GM19099 (cell line): ENCODE measurements around the gene PANX1.

ENCODE experiments used
- POLR2A ChIP-seq: IDR thresholded peaks from 3 replicates; pipeline ENCODE4 v1.6.1; 2011; ENCODE audit warnings: low read depth; ENCODE audit not compliant: insufficient read length; ENCODE audit errors: extremely low read depth

The PANX1 gene

DNA sequence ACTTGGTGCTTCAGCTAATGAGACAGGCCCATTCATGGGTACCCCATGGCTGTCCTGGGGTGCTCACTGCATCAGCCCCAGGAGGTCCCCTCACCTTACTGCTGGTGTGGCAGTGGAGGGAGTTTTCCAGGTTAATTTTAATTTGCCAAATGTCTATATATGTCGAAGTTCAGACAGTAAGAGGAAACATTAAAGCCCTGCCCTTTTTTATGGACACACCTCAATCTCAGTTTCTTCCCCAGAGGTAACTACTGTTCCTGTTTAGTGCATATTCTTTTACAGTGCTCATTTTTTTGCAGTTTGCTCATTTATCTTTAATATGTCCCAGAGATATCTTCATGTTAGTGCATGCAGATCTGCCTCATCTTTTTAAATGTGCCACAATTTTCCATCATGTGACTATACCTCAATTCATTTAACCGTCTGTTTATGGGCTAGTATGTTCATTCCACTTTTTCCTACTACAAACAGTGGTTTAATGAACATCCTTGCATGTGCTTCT, 11.6 kb downstream of the PANX1 start:
- TF ChIP-seq POLR2A: no peak

DNA sequence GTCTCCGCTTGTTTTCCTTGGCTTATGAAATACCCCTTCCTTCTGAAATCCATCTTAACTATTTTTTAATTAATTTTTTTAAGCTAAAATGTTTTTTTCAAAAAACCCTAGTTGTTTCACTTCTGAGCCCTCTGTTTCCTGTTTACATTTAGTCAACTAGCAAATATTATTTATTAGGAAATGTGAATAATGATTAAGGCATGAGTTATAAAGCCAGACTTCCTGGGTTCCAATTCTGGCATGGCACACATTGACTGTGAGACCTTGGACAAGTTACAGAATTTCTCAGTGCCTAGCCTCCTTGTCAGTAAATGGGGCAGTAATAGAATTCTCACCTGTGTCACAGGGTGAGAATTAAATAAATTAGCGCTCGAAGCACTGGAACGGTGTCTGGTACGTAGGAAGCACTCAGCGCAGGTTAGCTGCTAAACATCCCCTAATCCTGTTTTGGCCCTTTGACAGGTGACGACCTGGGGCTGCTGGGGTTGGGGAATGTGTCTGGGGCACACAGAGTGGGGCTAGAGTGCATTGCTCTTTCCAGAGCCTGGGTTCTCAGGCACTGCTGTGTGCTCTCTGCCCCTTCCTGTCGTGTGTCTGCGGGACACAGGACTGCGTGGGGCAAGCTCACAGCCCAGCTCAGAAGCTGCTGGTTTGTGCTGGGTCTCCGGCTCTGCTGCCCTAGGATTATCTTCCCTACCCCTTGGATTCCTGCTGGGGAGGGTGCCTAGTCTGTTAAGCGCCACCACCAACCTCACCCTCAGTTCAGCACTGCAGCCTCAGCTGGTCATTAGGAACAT, 13.1 kb downstream of the PANX1 start:
- TF ChIP-seq POLR2A: no peak

DNA sequence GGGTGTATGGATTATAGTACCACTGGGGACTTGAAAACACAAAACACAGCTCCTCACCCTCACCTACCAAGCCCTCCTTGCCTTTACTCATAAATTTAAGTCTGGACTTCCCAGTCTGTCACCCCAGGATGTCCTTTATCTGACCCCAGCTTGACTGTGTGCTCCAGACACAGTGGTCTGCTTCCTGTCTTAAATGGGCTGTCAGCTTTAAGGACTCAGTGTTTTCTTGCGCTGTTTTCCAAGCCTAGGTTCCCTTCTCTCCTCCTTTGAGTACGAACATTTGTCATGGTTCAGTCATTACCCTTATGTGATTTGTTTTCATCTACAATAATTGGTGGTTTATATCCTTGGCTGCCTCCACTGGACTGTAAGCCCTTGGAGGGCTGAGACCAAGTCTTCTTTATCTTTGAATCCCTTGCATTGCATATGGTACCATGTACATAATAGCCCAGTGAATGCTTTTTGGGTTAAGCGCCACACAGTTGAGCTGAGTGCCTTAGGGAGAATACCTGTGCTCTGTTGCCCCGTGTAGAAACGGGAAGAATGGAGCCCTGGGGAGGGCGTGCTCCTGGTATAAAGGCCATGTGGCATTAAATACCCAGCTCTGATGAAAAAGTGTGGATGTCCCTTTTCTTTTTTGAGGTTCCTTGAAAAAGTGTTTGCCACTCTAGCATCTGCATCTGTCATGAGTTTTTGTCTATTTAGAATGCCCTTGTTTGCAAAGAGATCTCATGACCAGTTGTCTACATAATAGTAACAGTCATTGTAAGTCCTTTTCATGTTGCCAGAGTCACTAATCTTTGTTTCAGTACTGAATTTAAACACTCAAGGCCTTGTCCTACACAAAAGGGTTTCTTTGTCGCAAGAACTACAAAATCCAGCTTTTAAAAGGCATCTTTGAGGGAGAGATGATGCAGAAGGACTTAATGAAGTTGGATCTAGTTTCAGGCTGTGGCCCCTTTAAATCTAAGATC, 14.0 kb downstream of the PANX1 start:
- no peak for TF ChIP-seq POLR2A

DNA sequence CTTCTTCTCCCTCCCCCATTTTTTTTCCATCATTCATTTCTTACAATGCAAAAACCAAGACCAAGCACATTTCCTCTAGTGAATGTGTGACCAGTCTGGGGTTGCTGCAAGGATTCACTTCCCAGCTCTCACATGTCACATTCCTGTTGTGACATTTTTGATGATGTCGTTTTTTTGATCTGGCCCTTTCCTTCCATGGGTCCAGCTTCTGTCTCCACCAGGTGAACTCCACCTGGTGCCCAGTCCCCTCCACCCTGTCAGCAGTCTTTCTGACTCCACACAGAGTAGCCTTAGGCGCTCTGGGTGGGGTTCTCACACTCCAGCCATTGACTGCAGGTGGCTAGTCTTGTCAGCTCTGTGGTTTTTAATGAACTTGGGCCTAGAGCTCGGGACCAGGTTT, 15.6 kb downstream of the PANX1 start:
- no peak for TF ChIP-seq POLR2A

DNA sequence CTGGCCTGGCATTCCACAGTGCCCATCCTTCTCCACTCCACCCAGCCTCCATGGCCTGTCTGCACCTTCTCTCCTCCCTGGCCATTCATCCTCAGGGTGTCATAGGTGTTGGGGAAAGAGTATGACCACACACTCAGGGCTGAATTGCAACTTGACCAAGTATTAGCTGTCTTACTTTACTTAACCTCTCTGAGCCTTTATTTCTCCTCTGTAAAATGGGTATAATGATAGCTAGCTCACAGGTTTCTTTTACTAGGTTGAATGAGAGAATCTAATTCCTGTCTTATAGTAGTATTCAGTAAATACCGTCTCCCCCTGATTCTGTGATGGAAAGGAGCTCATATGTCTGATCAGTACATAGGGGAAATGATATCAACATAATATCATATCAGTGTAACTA, 16.0 kb downstream of the PANX1 start:
- TF ChIP-seq POLR2A: no peak

DNA sequence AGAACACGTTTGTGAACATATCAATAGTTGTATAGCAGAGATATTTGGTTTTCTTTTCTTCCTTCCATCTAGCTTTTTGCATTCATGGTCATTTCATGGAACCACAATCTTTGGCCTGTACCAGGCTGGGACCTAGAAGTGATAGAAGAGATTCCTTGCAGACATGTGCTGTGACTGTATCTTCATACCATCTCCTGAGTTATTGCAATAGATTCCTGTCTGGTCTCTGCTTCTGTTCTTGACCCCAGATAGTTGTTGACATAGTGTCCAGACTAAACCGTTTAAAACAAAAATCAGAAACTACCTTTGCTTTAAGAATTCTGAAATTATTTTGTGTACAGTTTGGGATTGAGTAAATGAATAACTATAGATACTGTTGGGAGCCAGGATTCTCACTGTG, 16.8 kb downstream of the PANX1 start:
- TF ChIP-seq POLR2A: no peak

DNA sequence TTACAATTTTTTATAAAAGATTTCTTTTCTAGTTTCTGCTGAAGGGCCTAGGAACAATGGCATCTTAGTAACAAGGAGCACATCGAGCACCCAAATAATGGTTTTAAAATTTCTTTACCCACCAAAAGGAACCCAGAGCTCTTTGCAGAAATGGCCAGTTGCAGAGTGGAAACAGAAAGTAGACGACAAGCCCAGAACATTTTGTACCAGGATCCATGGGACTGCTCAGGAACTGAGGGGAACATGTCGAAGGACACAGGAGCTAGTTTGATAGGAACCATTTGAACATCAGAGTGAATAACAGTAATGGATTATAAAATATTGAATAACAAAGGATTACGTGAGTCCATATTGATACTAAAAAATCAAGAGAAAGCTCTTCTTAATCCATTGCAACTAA, 17.3 kb downstream of the PANX1 start:
- no peak for TF ChIP-seq POLR2A

DNA sequence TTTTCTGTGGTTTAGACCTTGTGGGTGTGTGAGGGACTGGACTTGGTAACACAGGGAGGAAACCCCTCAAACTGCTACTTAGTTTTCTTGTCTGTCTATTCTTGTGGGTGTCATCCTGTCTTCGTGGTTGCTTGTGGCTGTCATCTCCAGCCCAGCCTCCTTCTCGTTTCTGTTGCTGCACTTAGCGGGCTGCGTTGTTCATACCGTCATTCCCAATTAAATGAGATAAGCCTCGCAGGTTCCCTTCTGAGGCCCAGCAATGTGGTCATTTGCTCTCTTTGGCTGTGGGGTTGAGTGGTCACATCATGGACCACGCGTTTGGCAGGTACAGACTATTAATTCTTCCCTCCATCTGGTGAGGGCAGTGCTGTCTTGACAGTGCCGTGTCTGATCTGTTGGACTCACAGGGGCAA, 18.8 kb downstream of the PANX1 start:
- no peak for TF ChIP-seq POLR2A

DNA sequence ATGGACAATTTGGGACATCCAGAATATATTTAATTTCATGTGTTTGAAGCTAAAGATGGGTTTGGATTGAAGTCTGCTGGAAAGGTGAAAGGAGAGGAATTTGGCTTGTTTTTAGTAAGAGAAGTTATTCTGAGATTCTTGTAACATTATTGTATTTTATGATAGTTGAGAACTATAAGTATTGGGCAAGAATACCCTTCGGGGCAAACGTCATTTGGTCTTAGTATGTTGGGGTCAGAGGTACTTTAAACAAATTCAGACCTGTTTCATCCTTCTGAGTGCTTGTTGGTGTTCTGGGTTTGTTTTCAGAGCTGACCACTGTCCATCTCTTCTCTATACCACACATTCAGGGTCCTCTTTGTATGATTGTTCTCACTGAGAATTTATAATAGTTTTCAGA, 19.5 kb downstream of the PANX1 start:
- TF ChIP-seq POLR2A: no peak

DNA sequence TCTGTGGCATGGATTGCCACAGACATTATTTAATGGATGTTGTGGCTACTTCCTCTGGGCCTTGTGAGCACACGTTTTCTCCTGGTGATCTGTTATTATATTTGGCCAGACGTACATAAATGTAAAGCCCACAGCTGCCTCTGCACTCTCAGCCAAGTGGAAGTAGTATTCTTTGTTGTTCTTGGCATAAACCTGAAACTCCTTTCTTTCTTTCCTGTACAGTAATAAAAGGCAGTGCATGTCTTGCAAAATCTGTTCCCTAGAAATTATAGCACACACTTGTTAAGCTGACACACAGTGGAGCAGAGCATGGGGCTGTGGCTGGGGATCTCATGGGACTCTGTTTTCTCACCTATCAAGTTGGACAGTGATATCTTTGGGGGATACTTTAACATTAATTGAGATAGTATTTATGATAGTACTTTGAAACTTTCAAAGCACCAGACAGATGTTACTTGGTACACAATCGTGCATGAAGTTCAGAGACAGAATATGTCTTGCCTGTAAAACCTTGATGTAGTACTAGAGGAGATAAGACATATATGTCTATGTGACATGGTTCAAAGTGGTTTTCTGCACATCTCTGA, 20.9 kb downstream of the PANX1 start:
- TF ChIP-seq POLR2A: no peak

DNA sequence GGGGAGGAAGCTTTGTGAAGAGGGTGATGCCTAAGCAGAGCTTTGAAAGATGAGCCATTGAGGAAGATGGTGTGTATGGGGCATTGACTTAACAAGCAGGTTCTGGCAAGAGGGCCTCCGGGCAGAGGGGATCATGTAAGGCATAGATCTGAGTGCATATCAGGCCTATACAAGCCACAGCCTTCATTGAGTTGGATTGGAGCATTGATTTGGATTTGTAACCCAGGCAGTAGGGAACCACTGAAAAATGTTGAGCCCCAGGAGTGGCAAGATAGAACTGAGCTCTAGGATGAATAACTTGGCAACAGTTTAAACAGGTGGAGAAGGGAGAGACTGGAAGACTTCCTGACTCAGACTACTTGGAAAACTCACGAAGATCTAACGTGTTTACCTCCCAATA, 21.4 kb downstream of the PANX1 start:
- no peak for TF ChIP-seq POLR2A

DNA sequence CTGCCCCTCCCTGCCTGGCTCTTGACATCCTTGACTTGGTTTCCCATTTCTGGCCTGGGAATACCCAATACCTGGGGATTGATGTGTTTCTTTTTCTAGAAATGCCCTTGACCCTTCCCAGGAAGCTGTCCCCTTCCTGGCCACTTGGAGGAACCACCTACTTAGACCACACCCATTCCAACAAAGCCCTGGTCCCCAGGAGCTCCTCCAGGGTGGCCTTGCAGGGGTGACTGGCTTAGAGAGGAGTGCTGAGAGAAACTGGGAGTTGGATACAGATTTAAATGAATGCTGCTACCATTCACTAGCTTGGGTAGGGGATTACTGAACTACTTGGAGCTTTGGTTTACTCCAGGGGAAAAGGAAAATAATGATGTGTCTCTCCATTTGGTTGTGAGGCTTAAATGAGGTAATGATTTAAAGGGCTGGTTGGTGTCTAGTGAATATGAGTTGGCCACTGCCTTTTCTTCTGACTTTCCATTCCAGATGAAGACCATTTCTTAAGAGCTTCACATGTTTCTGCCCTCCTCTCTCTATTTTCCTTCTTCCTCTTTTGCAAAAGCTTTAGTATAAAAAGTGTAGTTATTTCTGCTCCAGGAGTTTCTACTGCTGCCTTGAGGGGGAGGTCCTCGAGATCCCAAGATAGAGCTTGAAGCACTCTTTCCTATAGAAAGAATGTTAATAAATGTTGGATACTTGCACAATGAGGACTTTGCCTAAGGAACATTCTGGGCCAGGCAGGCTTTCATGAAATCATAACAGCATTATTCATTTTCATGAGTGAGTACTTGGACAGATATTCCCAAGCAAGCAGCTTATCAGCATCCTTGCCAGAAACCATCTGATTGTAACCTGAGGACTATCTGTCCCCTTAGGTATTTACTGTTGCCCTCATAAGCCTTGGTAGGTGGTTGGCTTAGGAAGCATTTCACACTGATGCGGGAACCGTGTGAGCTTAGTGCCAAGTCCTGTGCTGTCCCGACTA, 22.4 kb downstream of the PANX1 start:
- TF ChIP-seq POLR2A: no peak

DNA sequence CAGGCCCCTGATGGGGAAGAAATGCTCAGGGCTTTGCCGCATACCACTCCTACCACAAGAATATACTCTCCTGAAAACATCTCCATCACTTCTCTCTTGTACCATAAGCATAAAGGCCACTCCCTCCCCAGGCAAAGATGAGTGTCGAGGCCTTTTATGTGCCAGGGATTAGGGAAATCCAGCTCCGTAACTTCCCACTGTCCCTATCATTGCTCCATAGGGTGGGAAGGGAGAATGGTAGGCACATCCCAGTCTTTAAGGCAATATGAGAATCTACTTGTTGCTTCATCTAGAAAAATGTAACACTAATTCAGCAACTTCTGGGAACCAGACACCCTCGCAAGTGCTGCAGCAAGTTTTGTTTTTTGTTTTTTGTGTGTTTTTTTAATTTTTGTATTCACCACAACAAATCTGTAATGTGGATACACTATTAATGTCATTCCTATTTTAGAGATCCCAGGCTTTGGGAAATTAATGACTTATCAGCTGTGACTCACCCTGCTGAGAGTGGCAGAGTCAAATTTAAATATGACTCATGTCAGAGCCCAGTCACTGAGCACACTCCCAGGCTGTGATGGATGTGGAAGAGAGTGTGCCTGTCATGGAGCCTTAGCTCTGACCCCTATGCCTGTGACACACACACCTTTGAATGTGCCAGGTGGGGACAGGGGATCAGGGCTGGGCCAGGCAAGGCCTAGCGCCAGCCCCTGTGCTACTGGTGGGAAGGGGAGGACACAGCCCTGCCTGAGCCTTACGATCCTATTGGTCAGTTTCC, 23.4 kb downstream of the PANX1 start:
- no peak for TF ChIP-seq POLR2A
